ENCODE results near the gene SPATS1.
A peak's percentile ranks its signal among the peaks of the same experiment; 100 is the strongest.

SPATS1 gene, protein sequence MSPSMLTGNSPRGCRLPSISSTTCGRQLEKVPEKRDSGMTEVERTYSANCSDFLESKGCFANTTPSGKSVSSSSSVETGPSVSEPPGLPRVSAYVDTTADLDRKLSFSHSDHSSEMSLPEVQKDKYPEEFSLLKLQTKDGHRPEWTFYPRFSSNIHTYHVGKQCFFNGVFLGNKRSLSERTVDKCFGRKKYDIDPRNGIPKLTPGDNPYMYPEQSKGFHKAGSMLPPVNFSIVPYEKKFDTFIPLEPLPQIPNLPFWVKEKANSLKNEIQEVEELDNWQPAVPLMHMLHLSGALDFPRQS

DNA sequence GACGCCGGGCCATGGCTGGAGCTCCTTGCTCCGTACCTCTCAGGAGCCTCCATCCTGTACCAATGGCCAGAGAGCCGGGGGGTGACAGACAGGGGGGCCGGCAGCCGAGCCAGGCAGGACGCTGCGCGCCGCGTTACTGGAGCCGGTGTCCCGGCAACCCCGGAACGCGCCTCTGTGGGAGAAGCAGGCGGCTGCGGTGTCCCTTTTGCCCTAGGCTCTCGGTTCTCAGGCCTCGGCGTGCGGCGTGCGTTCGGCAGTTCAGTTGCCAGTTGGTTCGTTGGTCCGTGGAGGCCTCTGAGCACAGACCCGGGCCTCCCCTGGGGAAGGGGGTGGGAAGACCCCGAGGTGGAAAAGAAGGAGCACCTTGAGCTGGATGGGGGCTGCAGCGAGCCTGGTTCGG, at the start of gene SPATS1:
TSS of gene SPATS1 (plus strand) at position 162 of the 400 bp plus-strand sequence. CDS start 446 bp downstream, outside the sequence.
- no peak for DNase-seq

- DNase-seq, result no peak
These were observed 49.6 kb upstream of the SPATS1 start for GRCh38 chr6:44292661-44293365.

DNA sequence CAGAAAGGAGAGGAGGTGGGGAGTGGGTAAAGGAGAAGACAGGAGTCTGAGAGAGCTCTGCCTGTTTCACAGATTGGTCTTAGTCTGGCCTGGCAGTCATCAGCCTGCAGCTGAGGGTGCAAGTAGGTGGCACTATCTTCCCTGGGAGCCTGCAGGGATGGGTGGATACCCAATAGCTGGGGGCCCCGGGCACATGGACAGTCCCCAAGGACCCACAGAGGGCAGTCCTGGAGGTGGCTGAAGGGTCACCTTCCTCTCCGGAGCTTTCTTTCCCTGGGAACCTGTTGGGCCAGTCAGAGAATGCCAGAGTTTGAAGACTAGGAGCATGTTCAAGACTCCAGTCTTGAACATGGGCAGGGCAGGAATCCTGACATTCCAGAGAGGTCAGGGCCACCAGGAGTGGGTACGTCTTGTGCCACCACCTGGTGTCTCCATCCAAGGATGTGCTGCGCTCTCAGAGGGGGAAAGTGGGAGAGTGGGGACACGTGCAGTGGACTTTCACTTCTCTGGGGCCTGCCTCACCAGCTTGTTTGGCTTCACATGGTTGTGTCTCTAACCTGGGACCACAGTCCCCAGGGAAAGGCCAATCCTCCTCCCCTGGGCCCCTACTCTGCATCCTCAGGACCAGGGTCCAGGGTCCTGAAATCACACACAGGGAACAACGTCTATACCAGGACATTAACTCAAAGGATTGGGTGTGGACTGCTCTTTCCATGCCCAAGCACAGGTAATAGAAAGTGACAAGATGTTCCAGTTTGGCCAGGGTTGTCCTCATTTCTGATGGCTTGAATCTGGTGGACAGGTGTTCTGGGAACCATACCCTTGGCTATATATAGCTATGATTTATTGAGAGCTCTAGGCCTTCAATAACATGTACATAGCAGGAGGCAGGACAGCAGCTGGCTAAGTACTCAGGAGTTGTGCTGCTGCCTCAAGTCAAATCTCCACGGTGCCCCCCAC, 47.3 kb upstream of the SPATS1 start:
- no peak for DNase-seq

GRCh38 chr6:44297063-44298038, 45.1 kb upstream of the SPATS1 start:
- no peak for DNase-seq

DNA sequence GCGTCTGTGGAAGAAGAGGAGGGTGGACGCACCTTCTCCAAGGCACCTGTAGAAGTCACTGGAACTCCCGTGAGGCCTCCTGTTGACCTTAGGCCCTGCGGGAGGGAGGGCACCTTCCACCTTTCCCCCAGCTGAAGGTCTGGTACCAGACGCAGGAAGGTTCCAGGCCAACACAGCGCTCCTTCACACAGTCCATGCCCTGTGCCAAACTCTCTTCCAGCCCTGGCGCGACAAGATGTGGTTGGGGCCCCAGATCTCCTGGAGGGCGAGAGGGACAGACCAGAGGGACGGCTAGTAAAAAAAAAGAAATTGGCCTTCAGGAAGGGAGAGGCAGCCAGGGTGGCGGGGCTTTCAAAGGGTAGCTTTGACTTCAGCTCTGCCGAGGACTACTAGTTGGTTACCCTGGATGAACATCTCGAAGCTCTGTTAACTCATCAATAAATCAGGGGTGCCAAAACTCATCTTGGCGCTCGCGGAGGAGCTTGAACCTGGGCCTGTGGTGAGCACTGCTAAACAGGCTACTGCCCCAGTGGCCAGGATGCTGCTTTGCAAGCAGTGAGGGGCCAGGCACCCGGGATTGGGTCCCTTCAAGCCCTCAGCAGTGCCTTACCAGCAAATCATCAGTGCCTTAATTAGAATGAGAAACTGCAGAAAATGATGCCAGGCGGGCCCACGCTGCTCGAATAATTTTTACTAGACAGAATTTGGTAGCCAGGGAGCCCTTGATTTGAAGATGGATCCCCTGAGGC, 44.2 kb upstream of the SPATS1 start:
- DNase-seq, result no peak

DNA sequence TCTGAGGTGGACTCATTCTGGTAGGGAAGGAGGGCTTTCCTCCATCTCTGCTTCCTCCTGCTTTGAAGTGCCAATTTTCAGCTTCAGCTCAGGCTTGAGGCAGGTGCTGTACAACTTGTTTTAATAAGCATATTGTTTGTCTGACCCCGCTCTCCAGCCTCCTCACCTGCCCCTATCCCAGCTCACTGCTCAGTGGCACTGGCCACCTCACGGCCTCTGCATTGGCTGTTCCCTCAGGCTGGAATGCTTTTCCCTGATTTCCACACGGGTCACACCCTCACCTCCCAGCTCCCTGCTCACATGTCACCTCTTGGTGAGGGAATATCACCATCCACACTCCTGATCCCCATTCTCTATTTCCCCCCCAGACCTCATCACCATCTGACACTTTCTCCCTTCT, 43.6 kb upstream of the SPATS1 start:
- no peak for DNase-seq

GRCh38 chr6:44300292-44300823, 42.1 kb upstream of the SPATS1 start:
- no peak for DNase-seq

GRCh38 chr6:44301106-44301505, 41.3 kb upstream of the SPATS1 start:
- no peak for DNase-seq

DNA sequence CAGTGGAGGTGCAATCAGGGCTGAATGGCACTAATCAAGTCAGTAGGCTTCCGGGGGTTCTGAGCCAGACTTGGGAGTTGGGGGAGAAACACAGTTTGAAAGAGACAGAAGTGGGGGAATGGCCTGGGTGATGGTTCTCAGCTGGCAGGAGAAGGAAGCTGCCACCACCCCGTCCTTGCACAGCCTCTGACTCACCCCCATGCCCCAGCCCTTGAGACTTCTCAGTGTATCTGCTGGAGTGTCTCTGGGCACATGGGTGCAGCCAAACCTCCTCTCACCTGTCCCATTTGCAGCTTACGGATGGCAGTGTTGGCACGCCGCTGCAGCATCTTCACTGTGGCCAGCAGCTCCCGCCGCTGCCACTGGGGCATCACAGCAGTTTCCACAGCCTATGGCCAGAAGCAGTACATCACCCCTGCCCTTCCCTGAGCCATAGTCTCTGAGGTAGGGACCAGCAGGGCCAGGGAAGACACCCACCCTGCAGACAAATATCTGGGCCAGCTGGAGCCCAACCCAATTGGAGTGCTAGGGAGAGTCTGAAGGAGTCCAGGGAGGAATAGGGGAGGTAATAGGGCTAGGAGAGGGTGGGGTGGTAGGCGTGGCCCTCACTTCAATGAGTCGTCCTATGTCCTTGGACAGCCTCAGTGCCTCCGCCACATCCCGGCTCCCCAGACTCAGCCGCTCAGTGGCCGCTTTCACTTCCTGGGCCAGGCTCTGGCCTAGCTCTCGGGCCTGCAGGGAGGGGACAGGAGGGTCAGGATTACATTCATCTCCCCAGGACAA, 40.5 kb upstream of the SPATS1 start:
- no peak for DNase-seq

- DNase-seq, result no peak
These were observed 39.6 kb upstream of the SPATS1 start for GRCh38 chr6:44302856-44303255.

- no peak for DNase-seq
These were observed 38.6 kb upstream of the SPATS1 start for GRCh38 chr6:44303842-44304241.

DNA sequence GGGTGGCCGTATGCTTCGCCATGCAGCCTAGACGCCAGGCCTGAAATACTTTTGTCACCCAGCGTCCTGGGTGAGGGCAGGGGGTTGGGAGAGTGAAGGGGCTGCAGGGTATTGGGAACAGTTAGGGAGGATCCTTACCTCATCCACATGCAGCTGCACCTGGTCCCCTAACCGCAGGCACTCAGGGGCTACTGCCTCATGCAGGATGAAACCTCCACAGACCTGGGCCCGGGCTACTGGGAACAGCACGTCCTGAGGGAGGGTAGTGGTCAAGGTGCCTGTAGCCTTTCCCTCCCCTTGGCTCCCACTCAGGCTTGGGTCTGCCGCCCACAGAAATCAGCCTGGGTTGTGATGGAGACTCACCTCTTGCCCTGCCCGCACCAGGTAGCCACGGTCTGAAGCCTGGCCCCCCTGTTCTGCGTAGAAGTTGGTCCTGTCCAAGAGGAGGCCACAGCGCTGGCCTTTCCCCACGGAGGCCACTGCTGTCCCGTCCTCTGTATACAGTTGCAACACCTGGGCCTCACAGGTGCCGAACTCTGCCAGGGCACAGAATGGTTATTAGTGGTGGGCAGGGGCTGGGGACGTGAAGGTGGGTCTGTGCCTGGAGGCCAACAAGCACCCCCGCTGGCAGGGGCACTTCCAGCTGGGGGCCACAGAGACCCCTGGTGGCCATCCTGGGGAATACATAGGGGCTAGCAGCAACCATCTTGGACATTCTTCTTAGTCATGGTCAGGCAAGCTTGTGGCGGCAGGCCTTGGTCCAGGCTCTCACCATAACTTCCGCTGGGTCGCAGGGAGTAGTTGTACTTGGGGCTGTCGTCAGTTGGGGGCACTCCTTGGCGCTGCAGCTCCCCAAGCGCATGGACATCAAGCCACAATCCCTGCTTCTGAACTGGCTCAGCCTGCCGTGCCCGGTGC, 37.9 kb upstream of the SPATS1 start:
- DNase-seq, result peak; percentile 53

DNA sequence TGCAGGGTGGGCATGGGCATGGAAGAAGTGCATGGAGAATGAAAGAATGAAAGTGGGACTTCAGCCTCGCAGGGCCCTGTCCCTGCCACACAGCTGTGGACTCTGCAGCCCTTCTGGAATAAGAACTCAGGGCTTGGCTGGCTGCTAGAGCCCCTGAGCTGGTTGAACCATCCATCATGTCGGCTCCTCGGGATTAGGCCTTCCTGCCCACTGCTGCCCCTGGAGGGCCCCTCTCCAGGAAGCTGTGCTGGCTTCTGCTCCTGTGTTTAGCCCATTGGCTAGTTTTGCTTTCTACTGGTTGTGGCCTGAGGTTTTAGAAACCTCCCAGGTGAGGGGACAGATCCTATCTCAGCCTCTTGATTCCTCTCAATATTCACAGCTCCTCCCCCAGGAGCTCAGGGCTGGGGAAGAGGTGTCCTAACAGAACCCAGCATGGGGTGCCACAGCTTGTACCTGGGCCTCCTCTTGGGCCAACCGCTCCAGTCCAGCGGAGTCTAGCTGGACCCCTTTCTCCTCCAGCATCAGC, 37.2 kb upstream of the SPATS1 start:
- no peak for DNase-seq

DNA sequence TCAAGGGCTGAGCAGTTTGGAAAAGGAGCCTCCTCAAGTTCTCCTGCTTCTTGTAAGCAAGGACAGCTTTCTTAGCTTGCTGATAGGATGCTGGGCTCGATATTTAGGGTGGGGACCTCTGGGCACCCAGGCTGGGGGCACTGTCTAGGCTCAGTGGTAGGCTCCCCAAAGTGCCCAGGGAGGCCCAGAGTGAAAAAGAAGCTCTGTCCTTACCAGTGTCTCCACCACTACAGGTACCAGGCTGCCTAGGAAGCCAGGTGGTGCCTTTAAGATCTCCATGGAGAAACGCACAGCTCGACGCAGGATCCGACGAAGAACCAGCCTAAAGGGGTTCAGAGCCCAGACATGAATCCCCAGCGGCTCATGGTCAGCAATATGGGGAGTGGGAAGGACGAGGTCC, 35.7 kb upstream of the SPATS1 start:
- DNase-seq, result no peak

DNA sequence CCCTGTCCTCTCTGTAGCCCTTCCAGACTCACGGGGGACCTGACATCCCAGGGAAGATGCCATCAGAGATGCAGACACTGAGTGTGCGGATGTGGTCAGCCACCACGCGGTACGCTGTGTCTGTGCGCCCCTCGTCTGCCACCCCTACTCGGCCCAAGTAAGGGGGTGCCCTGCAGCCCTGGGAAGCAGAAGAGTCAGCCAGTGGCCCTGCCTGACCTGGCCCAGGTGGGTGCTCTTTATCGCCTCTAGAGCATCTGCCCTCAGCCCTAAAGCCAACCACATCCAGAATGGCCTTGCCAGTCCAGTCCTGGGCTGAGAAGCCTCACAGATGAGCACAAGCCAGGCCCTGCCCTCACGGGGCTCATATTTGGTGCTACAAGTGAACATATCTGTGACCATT, 35.2 kb upstream of the SPATS1 start:
- no peak for DNase-seq

- DNase-seq, result no peak
These were observed 33.4 kb upstream of the SPATS1 start for GRCh38 chr6:44309092-44309491.

DNA sequence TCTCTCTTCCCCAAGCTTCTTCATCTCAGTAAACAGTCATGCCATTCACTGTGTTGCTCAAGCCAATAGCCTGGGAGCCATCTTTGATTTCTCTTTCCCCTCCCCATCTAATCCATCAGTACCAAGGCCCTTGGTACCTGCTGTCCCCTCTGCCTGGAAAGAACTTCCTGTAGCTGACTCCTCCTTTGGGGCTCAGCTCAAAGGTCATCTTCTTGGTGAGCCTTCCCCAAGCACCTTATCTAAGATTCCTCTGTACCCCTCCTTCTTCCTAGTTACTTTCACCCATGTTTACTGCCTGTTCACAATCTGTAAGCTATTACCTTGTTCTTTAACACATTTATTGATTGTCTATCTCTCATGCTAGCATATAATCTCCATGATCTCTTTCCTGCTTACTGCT, 32.8 kb upstream of the SPATS1 start:
- DNase-seq, result no peak

DNA sequence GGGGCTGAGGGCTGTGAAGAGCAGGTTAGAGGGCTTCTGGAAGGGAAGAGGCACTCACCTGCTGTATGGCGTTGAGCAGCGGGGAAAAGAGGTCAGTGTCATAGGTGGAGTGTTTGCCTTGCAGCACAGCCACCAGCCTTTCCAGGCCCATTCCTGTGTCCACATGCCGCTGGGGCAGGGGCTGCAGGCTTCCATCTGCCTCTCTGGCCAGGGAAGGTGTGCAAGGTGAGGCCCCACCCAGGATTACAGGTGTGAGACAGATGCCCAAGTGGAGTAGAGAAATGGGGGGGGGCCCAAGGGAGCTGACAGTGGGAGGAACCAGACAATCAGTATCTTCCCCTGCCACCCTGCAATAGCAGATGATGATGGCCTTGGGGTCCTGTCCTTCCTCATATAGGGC, 32.2 kb upstream of the SPATS1 start:
- no peak for DNase-seq

DNA sequence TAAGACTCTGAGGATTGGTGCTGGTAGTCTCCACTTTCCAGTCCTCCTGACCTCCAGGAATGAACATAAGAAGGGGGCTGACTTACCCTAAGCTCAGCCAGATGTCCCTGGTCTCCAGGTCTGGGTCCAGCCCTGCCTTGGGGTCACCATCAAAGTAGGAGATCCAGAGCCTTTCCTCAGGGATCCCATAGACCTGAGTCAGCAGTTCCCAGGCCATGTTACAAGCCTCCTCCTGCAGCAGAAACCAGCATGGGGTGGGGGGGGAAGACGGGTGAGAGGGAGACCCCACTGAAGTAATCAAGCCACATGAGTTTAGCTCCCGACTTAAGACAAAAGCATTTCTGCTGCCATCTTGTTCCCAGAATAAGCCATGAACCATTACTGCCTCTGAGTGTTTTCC, 31.1 kb upstream of the SPATS1 start:
- DNase-seq, result no peak

All from HCEC 1CT (cell line).